Stimulated activated CD4-positive, alpha-beta T cell treated with anti-CD3 and anti-CD28 coated beads, Interleukin-2, amount 100 ng/mL, for 24 hours (primary cell): ENCODE results near the gene PAIP2B.

Source experiments
- DNase-seq, 2 donors: peaks; one replicate each; pipeline ENCODE4 v3.0.0-alpha.2; 2020

Gene PAIP2B

DNA sequence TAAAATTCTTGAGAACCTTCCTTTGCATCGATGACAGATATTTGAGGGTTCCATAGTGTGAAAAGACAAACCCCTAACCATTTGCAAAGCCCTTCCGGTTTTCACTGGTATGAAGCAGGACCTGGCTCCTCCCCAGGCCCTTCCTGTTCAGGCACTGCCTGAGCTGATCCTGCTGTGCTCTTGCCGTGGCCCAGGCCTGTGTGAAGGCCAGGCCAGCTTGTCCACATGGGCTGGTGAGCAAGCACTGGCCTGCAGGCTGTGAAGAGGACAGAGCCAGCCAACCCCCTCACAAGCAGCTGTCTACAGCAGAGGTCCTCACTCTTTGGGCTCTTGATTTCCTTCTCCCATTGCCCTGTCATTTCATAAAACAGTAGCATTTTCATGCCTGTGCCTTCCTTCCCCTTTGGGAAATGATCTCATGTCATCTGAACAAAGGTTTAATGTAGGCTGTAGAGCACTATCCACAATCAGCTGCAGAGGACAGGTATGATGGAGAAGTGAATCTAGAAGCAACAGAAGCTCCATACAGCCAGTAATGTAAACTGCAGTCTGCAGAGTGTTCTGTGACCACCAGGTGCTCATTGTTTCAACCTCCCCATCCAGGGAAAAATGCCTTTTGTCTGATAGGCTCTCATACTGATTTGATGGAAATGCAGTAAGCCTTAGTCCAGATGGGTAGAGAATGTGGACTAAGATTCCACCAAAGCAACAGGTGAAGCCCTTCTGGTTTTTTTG, 76.7 kb downstream of the PAIP2B start:
- DNase-seq = no peak

DNA sequence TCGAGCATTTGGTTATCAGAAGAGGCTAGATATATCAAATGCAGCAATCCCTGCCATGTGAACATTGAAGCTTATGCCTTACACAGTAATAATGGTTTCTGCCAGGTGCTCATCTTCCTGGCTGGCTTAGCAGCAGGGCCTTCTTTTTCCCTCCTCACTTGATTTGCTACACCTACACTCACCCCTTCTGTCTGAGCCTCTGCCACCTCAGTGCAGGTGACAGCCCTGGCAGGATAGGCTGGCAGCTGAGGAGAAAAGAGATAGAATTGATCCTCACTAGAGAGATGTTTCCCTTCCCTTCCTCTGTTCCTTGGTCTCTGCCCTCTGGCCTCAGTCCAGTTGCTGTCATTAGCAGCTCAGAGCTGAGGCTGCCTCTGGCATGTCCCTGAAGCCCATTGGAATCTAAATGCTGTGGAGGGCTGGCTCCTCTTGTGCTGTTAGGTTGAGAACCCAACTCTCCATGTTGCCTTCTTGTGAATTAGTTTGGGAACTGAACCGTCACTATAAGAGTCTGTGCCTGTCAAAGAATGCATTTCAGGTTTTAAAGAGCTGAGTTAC, 78.3 kb downstream of the PAIP2B start:
- no peak for DNase-seq

DNA sequence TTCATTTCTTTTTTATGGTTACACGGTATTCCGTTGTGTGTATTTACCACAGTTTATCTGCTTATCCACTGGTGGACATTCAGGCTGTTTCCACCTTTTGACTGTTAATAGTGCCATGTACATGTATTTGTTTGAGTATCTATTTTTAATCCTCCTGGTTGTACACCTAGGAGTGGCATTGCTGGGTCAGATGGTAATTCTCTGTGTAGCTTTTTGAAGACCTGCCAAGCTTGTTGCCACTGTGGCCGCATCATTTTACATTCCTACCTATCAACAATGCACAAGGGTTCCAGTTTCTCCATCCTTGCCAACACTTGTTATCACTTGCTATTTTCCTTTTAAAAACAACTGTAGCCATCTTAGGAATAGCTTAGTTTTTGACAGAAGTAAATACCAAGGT, 83.1 kb downstream of the PAIP2B start:
- DNase-seq = no peak

DNA sequence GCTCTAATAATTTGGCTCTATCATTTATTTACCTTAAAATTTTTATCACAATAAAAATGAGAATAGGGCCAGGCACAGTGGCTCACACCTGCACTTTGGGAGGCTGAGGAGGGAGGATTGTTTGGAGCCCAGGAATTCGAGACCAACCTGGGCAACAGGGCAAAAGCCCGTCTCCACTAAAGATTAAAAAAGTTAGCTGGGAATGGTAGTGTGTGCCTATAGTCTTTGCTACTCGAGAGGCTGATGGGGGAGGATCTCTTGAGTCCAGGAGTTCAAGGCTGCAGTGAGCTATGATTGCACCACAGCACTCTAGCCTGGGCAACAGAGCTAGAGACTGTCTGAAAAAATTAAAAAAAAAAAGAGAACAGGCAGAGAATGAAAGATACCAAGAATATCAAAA, 90.7 kb downstream of the PAIP2B start:
- DNase-seq = no peak

DNA sequence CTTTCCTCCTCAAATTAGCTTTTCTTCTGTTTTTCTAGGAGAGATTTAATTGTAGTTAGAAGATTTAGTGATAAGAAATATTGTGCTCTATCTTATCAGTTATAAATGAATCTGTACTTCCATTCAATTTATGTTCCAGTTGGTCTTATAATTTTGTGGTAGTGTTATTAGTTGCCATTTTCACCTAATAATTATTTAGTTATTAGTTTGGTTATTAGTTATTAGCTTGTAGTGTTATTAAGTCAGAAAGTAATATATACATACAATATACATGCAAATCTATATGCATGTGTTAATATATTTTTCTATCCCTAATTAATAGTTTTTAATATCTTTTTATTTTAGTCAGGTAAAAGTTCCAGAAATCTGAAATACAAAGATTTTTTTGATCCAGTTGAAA, 93.3 kb downstream of the PAIP2B start:
- no peak for DNase-seq
